GM12891 (cell line): Measurements from ENCODE around the gene YIPF6.
"Not testable (repeated sequence)": the region's sequence is repeated elsewhere in the genome, so short reads cannot be mapped to it uniquely, and the experiment has no call there.

ENCODE experiments used
- POLR2A ChIP-seq: IDR thresholded peaks from 2 replicates; pipeline ENCODE4 v1.6.1; 2011; ENCODE audit warnings: low read depth, low read length, control low read depth
- POLR2AphosphoS5 ChIP-seq: IDR thresholded peaks from 2 replicates; pipeline ENCODE4 v1.6.1; 2011; ENCODE audit warnings: low read depth, low read length, control low read depth
- TAF1 ChIP-seq: IDR thresholded peaks from 2 replicates; pipeline ENCODE4 v1.6.1; 2011; ENCODE audit warnings: low read depth, low read length, control low read depth

GRCh38 chrX:68559905-68560304, 61.1 kb downstream of the YIPF6 start:
- not testable (repeated sequence) for TF ChIP-seq TAF1, POLR2AphosphoS5, POLR2A
